Endodermal cell (in vitro differentiated cells): Measurements from ENCODE around the gene LGALS7. TPM values are rescaled to one million over a fixed set of nuclear protein-coding genes. Genes with fewer than 3 reads are reported as not detected.

Experiments used
- DNase-seq: peaks from one replicate; pipeline ENCODE4 v3.0.0-alpha.2; 2017
- H3K27ac ChIP-seq: 2 replicates; pipeline ENCODE4 v1.5.1; 2013; ENCODE audit warnings: mild to moderate bottlenecking, low read depth, low read length, moderate library complexity
- H3K27me3 ChIP-seq: 2 replicates; pipeline ENCODE4 v1.6.1; 2013; ENCODE audit warnings: mild to moderate bottlenecking, low read length, moderate library complexity; ENCODE audit not compliant: insufficient read depth, control insufficient read depth, poor library complexity, severe bottlenecking
- H3K36me3 ChIP-seq: 2 replicates; pipeline ENCODE4 v1.7.0; 2013; ENCODE audit warnings: mild to moderate bottlenecking, low read length, moderate library complexity; ENCODE audit not compliant: control insufficient read depth, insufficient read depth
- H3K4me1 ChIP-seq: one replicate; pipeline ENCODE4 v1.7.0; 2013; ENCODE audit warnings: low read length; ENCODE audit not compliant: control insufficient read depth, insufficient read depth
- H3K4me3 ChIP-seq: 2 replicates; pipeline ENCODE4 v1.5.1; 2013; ENCODE audit warnings: mild to moderate bottlenecking, low read length, moderate library complexity
- H3K9ac ChIP-seq: 2 replicates; pipeline ENCODE4 v1.6.1; 2013; ENCODE audit warnings: mild to moderate bottlenecking, low read length, moderate library complexity; ENCODE audit not compliant: poor library complexity, severe bottlenecking; ENCODE audit errors: extremely low read depth
- H3K9me3 ChIP-seq: 2 replicates; pipeline ENCODE4 v1.6.1; 2013; ENCODE audit warnings: mild to moderate bottlenecking, low read length, moderate library complexity; ENCODE audit not compliant: control insufficient read depth
- H3K27ac Mint-ChIP-seq: 2 replicates; pipeline ENCODE4 v1.8.0; 2020; ENCODE audit warnings: mixed read lengths
- H3K27me3 Mint-ChIP-seq: 2 replicates; pipeline ENCODE4 v1.8.0; 2021; ENCODE audit warnings: mild to moderate bottlenecking, mixed read lengths; ENCODE audit not compliant: insufficient read depth
- H3K36me3 Mint-ChIP-seq: 2 replicates; pipeline ENCODE4 v1.8.0; 2020; ENCODE audit warnings: low read depth, mixed read lengths
- H3K4me1 Mint-ChIP-seq: 2 replicates; pipeline ENCODE4 v1.8.0; 2020; ENCODE audit warnings: mixed read lengths
- H3K4me3 Mint-ChIP-seq: 2 replicates; pipeline ENCODE4 v1.8.0; 2020; ENCODE audit warnings: mild to moderate bottlenecking, moderate library complexity, mixed read lengths
- H3K9me3 Mint-ChIP-seq: 2 replicates; pipeline ENCODE4 v1.8.0; 2020; ENCODE audit warnings: mild to moderate bottlenecking, mixed read lengths
- WGBS, 2 experiments: methylation state at CpG; one replicate each; pipeline versions ENCODE4 v1.1.5 to v1.1.7; 2013; ENCODE audit warnings: missing lambda C conversion rate in 2 of 2, mixed read lengths in 1 of 2; ENCODE audit not compliant: insufficient coverage in 1 of 2, insufficient read length in 1 of 2; 5-methylcytosine and 5-hydroxymethylcytosine counted together
- total RNA-seq, 2 donors: library from RNA; stranded (reverse); fragmentation: NEBNext Ultra II Directional in 1 of 2; extraction: Animal tissue kit (Norgen Biotek cat#: 25700) in 1 of 2; gene quantifications; 2 replicates in 1 of 2; 3 replicates in 1 of 2; pipeline ENCODE4 v1.2.1, GENCODE V29; 2021
- TF ChIP-seq, protein P1 (sequence below): fragments of 200-600 bp; sonication (generic); conservative IDR thresholded peaks from 2 replicates; pipeline ENCODE4 v1.5.0; 2021; ENCODE audit warnings: antibody characterized with exemption, mild to moderate bottlenecking

LGALS7 gene
- total RNA-seq, 2 donors from 2014 or later: 1.8 TPM; not detected in 1

DNA sequence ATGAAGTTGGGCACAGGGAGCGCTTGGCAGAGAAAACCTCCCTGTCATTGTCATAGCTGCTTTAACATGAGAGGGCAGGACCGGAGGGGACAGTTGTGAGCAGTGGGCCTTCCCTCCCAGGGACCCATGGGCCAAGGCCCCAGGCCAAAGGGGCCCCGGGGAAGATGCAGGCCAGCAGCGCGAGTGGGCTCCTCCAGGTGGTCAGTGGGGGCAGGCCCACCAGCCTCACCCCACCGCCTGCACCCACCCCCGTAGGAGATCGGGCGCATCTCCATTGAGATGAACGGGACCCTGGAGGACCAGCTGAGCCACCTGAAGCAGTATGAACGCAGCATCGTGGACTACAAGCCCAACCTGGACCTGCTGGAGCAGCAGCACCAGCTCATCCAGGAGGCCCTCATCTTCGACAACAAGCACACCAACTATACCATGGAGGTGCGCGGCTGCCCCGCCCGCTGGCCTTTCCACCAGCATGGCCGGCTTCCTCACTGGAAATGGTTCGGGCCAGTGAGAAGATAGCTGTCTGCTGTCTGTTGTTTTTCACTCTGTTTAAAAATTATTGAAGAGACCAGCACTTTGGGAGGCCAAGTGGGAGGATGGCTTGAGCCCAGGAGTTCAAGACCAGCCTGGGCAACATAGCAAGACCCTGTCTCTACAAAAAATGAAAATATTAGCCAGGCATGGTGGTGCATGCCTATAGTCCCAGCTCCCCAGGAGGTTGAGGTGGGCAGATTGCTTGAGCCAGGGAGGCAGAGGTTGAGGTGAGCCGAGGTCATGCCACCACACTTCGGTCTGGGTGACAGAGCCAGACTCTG is 47.6 kb downstream of the LGALS7 start:
- Histone ChIP-seq H3K4me1 (peaks cover 24% of the 10 kb centered on the region), H3K36me3 (peaks cover 65% of the 10 kb centered on the region), H3K9me3 (no peaks in the 10 kb centered on the region), H3K9ac (no peak overlapping the region), H3K27me3 (no peaks in the 10 kb centered on the region), H3K4me3 (no peak overlapping the region), H3K27ac (no peak overlapping the region)
- Mint-ChIP-seq H3K27me3 (no peaks in the 10 kb centered on the region), H3K4me3 (no peak overlapping the region), H3K9me3 (no peaks in the 10 kb centered on the region), H3K27ac (no peak overlapping the region), H3K36me3 (peaks cover 62% of the 10 kb centered on the region), H3K4me1 (peaks cover 25% of the 10 kb centered on the region)
- 96 to 100% methylated on average over 5 to 21 of the region's 21 CpGs for WGBS, 2 experiments
- no peak for DNase-seq
- TF ChIP-seq, protein P1, sequence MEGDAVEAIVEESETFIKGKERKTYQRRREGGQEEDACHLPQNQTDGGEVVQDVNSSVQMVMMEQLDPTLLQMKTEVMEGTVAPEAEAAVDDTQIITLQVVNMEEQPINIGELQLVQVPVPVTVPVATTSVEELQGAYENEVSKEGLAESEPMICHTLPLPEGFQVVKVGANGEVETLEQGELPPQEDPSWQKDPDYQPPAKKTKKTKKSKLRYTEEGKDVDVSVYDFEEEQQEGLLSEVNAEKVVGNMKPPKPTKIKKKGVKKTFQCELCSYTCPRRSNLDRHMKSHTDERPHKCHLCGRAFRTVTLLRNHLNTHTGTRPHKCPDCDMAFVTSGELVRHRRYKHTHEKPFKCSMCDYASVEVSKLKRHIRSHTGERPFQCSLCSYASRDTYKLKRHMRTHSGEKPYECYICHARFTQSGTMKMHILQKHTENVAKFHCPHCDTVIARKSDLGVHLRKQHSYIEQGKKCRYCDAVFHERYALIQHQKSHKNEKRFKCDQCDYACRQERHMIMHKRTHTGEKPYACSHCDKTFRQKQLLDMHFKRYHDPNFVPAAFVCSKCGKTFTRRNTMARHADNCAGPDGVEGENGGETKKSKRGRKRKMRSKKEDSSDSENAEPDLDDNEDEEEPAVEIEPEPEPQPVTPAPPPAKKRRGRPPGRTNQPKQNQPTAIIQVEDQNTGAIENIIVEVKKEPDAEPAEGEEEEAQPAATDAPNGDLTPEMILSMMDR: no peak

- H3K36me3 ChIP-seq: peaks cover 74% of the 10 kb centered on the region
- H3K9me3 Mint-ChIP-seq: no peaks in the 10 kb centered on the region
- no peaks in the 10 kb centered on the region for H3K9me3 ChIP-seq
- TF ChIP-seq, protein P1: no peak
- H3K4me1 Mint-ChIP-seq: peaks cover 21% of the 10 kb centered on the region
- DNase-seq: no peak
- peaks cover 24% of the 10 kb centered on the region for H3K4me1 ChIP-seq
- H3K27ac Mint-ChIP-seq: peak overlapping the region; percentile 88
- peaks cover 56% of the 10 kb centered on the region for H3K36me3 Mint-ChIP-seq
- H3K4me3 Mint-ChIP-seq: no peak overlapping the region
- H3K27me3 Mint-ChIP-seq: no peaks in the 10 kb centered on the region
- no peak overlapping the region for H3K27ac ChIP-seq
- H3K27me3 ChIP-seq: no peaks in the 10 kb centered on the region
- whole genome bisulfite sequencing, 2 experiments: 96% methylated on average over 29 to 42 of the region's 42 CpGs
- no peak overlapping the region for H3K9ac ChIP-seq
- H3K4me3 ChIP-seq: no peak overlapping the region
Observed at GRCh38 chr19:38723990-38724854, 49.1 kb downstream of the LGALS7 start.

DNA sequence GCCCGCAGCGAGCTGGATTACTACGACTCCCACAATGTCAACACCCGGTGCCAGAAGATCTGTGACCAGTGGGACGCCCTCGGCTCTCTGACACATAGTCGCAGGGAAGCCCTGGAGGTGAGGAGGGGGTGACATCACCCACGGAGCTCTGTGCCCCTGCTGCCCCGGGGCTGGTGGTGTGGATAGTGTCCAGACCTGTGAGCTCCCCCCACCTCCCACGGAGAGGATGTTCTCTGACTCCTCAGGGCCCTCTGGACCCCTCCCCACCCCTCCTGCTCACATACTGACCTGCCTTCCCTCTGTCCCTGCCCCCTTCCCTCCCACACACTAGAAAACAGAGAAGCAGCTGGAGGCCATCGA is 49.7 kb downstream of the LGALS7 start:
- no peak overlapping the region for H3K4me3 Mint-ChIP-seq
- no peak for DNase-seq
- H3K27ac ChIP-seq: no peak overlapping the region
- no peaks in the 10 kb centered on the region for H3K9me3 ChIP-seq
- no peaks in the 10 kb centered on the region for H3K9me3 Mint-ChIP-seq
- peaks cover 76% of the 10 kb centered on the region for H3K36me3 ChIP-seq
- peaks cover 21% of the 10 kb centered on the region for H3K4me1 Mint-ChIP-seq
- H3K9ac ChIP-seq: no peak overlapping the region
- 81 to 82% methylated on average over 2 to 10 of the region's 11 CpGs for WGBS, 2 experiments
- H3K36me3 Mint-ChIP-seq: peaks cover 62% of the 10 kb centered on the region
- no peak overlapping the region for H3K4me3 ChIP-seq
- no peaks in the 10 kb centered on the region for H3K27me3 Mint-ChIP-seq
- H3K27me3 ChIP-seq: no peaks in the 10 kb centered on the region
- peaks cover 24% of the 10 kb centered on the region for H3K4me1 ChIP-seq
- TF ChIP-seq, protein P1: no peak
- H3K27ac Mint-ChIP-seq: peak overlapping the region; percentile 88
